ENCODE data around the gene SLC35F3.
A peak's percentile ranks its signal among the peaks of the same experiment; 100 is the strongest.
"Not testable (repeated sequence)": the region's sequence is repeated elsewhere in the genome, so short reads cannot be mapped to it uniquely, and the experiment has no call there.

Gene SLC35F3

GRCh38 chr1:234152344-234152743 lies 247.9 kb downstream of the SLC35F3 start:
- not testable (repeated sequence) for DNase-seq

- peak; percentile 53 for DNase-seq
Measured at GRCh38 chr1:234154320-234155251, 250.1 kb downstream of the SLC35F3 start.

GRCh38 chr1:234162661-234163060 lies 258.2 kb downstream of the SLC35F3 start:
- no peak for DNase-seq

GRCh38 chr1:234163267-234163919 lies 258.9 kb downstream of the SLC35F3 start:
- DNase-seq: no peak

GRCh38 chr1:234164098-234164709 lies 259.7 kb downstream of the SLC35F3 start:
- no peak for DNase-seq

- DNase-seq: no peak
Measured at GRCh38 chr1:234168061-234168724, 263.7 kb downstream of the SLC35F3 start.

- no peak for DNase-seq
Measured at GRCh38 chr1:234169161-234169849, 264.8 kb downstream of the SLC35F3 start.

GRCh38 chr1:234170067-234170466 lies 265.6 kb downstream of the SLC35F3 start:
- DNase-seq: no peak

- DNase-seq: no peak
Measured at GRCh38 chr1:234170622-234171021, 266.1 kb downstream of the SLC35F3 start.

- DNase-seq: no peak
Measured at GRCh38 chr1:234173968-234174367, 269.5 kb downstream of the SLC35F3 start.

- no peak for DNase-seq
Measured at GRCh38 chr1:234175363-234175762, 270.9 kb downstream of the SLC35F3 start.

- DNase-seq: no peak
Measured at GRCh38 chr1:234176000-234176399, 271.5 kb downstream of the SLC35F3 start.

- DNase-seq: not testable (repeated sequence)
Measured at GRCh38 chr1:234176847-234177246, 272.4 kb downstream of the SLC35F3 start.

- no peak for DNase-seq
Measured at GRCh38 chr1:234185438-234185837, 281.0 kb downstream of the SLC35F3 start.

GRCh38 chr1:234186037-234186688 lies 281.7 kb downstream of the SLC35F3 start:
- DNase-seq: no peak

GRCh38 chr1:234188454-234188792 lies 283.9 kb downstream of the SLC35F3 start:
- no peak for DNase-seq

- no peak for DNase-seq
Measured at GRCh38 chr1:234197839-234198238, 293.4 kb downstream of the SLC35F3 start.

GRCh38 chr1:234199476-234200127 lies 295.1 kb downstream of the SLC35F3 start:
- DNase-seq: no peak

- DNase-seq: no peak
Measured at GRCh38 chr1:234200566-234200965, 296.1 kb downstream of the SLC35F3 start.

- DNase-seq: no peak
Measured at GRCh38 chr1:234201600-234201999, 297.1 kb downstream of the SLC35F3 start.

- no peak for DNase-seq
Measured at GRCh38 chr1:234205966-234206365, 301.5 kb downstream of the SLC35F3 start.

Measured in CD4-positive, alpha-beta T cell treated with Interleukin-10 for 1 hour (primary cell).